ENCODE measurements around the gene KIAA1217. TPM values are rescaled to one million over a fixed set of nuclear protein-coding genes. Genes with fewer than 3 reads are reported as not detected.

Gene KIAA1217
- total RNA-seq, 1 experiment from 2014 or later = 23.4 TPM

DNA sequence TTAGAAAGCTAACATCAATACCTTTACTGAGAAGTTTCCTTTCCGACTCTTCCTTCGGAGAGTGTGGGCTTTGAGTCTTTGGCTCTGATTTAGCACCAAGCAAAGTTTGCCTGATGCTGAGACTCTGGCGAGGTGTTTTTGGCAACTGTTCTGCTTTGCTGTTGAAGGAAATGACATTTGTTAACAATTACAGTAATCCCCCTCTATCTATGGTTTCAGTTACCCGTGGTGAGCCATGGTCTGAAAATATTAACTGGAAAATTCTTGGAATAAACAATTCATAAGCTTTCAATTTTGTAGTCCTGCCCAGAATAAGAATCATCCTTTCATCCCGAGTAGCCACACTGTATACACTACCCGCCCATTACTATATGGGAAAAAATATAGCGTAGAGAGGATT, 388.5 kb downstream of the KIAA1217 start:
- peaks cover 16% of the 10 kb centered on the region for H3K4me1 Mint-ChIP-seq
- H3K36me3 Mint-ChIP-seq = peaks cover 45% of the 10 kb centered on the region
- CTCF ChIA-PET = interaction anchor here (0.9 to 1.1 kb wide), 2 partner anchors 21 to 516 kb away, joined by 3 to 4 read pairs; no protein-coding TSS in a partner anchor
- no peak overlapping the region for H3K27ac Mint-ChIP-seq
- POLR2A ChIA-PET = no interaction called here
- no peaks in the 10 kb centered on the region for H3K9me3 Mint-ChIP-seq
- no peak for DNase-seq (ENCODE audit: low spot score)
- TF ChIP-seq NR1H2 (CRISPR knock-in tag; IDR thresholded peaks at IDR 0.05) (no peak), NFATC4 (CRISPR knock-in tag; IDR thresholded peaks at IDR 0.05) (no peak), ESRRA (CRISPR knock-in tag; IDR thresholded peaks at IDR 0.05; ENCODE audit: borderline replicate concordance) (no peak), SOX15 (CRISPR knock-in tag; IDR thresholded peaks at IDR 0.05) (no peak), ATF1 (CRISPR knock-in tag; IDR thresholded peaks at IDR 0.05) (no peak), SMAD3 (CRISPR knock-in tag; IDR thresholded peaks at IDR 0.05; ENCODE audit: borderline replicate concordance) (no peak), CTCF (IDR thresholded peaks at IDR 0.05) (no peak), EMX1 (CRISPR knock-in tag; IDR thresholded peaks at IDR 0.05) (no peak), GRHL2 (CRISPR knock-in tag; IDR thresholded peaks at IDR 0.05; ENCODE audit: insufficient replicate concordance, severe bottlenecking) (no peak), ZBTB43 (CRISPR knock-in tag; IDR thresholded peaks at IDR 0.05) (no peak)
- TF ChIP-seq, protein P1, sequence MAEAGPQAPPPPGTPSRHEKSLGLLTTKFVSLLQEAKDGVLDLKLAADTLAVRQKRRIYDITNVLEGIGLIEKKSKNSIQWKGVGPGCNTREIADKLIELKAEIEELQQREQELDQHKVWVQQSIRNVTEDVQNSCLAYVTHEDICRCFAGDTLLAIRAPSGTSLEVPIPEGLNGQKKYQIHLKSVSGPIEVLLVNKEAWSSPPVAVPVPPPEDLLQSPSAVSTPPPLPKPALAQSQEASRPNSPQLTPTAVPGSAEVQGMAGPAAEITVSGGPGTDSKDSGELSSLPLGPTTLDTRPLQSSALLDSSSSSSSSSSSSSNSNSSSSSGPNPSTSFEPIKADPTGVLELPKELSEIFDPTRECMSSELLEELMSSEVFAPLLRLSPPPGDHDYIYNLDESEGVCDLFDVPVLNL (CRISPR knock-in tag; IDR thresholded peaks at IDR 0.05; ENCODE audit: borderline replicate concordance, low read depth) = no peak
- TF ChIP-seq, protein P2, sequence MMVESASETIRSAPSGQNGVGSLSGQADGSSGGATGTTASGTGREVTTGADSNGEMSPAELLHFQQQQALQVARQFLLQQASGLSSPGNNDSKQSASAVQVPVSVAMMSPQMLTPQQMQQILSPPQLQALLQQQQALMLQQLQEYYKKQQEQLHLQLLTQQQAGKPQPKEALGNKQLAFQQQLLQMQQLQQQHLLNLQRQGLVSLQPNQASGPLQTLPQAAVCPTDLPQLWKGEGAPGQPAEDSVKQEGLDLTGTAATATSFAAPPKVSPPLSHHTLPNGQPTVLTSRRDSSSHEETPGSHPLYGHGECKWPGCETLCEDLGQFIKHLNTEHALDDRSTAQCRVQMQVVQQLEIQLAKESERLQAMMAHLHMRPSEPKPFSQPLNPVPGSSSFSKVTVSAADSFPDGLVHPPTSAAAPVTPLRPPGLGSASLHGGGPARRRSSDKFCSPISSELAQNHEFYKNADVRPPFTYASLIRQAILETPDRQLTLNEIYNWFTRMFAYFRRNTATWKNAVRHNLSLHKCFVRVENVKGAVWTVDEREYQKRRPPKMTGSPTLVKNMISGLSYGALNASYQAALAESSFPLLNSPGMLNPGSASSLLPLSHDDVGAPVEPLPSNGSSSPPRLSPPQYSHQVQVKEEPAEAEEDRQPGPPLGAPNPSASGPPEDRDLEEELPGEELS (CRISPR knock-in tag; IDR thresholded peaks at IDR 0.05) = no peak
- TF ChIP-seq, protein P3, sequence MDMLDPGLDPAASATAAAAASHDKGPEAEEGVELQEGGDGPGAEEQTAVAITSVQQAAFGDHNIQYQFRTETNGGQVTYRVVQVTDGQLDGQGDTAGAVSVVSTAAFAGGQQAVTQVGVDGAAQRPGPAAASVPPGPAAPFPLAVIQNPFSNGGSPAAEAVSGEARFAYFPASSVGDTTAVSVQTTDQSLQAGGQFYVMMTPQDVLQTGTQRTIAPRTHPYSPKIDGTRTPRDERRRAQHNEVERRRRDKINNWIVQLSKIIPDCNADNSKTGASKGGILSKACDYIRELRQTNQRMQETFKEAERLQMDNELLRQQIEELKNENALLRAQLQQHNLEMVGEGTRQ (CRISPR knock-in tag; IDR thresholded peaks at IDR 0.05) = no peak
- no peaks in the 10 kb centered on the region for H3K27me3 Mint-ChIP-seq (ENCODE audit: low read depth)
- H3K4me3 Mint-ChIP-seq = no peak overlapping the region
- no peak for ATAC-seq

Small RNAs within 50 kb of the gene (microRNA-seq; reads per million reads assigned to microRNA genes)
- gene MIR603 (ENCODE audit: borderline number of aligned reads) = not detected
